ENCODE measurements around the gene AHDC1.

DNA sequence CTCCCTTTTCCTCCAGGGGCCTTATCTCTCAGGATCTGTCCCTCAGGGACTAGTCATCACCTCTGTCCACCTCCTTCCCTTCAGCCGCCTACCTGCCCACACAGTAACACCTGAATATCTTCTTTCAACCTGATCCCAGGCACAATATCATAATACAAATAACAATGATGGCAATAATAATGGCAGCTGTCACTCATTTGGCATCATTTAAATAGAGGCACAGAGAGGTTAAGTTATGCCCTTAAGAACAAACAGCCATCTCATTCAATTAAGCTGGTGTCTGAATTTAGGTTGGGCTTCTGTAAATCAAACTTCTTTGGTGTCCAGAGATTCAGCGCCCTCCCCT is 47.5 kb downstream of the AHDC1 start:
- TF ChIP-seq, protein P1, sequence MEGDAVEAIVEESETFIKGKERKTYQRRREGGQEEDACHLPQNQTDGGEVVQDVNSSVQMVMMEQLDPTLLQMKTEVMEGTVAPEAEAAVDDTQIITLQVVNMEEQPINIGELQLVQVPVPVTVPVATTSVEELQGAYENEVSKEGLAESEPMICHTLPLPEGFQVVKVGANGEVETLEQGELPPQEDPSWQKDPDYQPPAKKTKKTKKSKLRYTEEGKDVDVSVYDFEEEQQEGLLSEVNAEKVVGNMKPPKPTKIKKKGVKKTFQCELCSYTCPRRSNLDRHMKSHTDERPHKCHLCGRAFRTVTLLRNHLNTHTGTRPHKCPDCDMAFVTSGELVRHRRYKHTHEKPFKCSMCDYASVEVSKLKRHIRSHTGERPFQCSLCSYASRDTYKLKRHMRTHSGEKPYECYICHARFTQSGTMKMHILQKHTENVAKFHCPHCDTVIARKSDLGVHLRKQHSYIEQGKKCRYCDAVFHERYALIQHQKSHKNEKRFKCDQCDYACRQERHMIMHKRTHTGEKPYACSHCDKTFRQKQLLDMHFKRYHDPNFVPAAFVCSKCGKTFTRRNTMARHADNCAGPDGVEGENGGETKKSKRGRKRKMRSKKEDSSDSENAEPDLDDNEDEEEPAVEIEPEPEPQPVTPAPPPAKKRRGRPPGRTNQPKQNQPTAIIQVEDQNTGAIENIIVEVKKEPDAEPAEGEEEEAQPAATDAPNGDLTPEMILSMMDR (IDR thresholded peaks at IDR 0.05), result no peak
- no peak for TF ChIP-seq EP300 (IDR thresholded peaks at IDR 0.05)
- no peak for TF ChIP-seq POLR2A (IDR thresholded peaks at IDR 0.05)

All from ovary (tissue), 3 donors.